Upper lobe of left lung (tissue), 6 donors: Measurements from ENCODE around the gene NLGN1. TPM values are rescaled to one million over a fixed set of nuclear protein-coding genes. Genes with fewer than 3 reads are reported as not detected.

Experiments used
- ATAC-seq, 2 donors: fragments of 200-7000 bp; cut with Tn5 transposase; one replicate each; pipeline ENCODE4 v1.9.1; 2022; ENCODE audit warnings: mild to moderate bottlenecking in 2 of 2, moderate library complexity in 2 of 2; ENCODE audit not compliant: low FRiP score in 2 of 2
- DNase-seq, 2 donors: peaks; one replicate each; pipeline ENCODE4 v3.0.0-alpha.2; 2019 to 2020
- H3K27ac ChIP-seq, 4 donors: fragments of 200-600 bp; sonication (generic); one replicate each; pipeline ENCODE4 v1.5.1; 2016 to 2019
- H3K27me3 ChIP-seq, 4 donors: fragments of 200-600 bp; sonication (generic); one replicate each; pipeline ENCODE4 v1.5.1; 2017 to 2019
- H3K36me3 ChIP-seq, 4 donors: fragments of 200-600 bp; sonication (generic); one replicate each; pipeline ENCODE4 v1.5.1; 2016 to 2019
- H3K4me1 ChIP-seq, 4 donors: fragments of 200-600 bp; sonication (generic); one replicate each; pipeline ENCODE4 v1.5.1; 2018 to 2019
- H3K4me3 ChIP-seq, 4 donors: fragments of 200-600 bp; sonication (generic); one replicate each; pipeline ENCODE4 v1.5.1; 2017 to 2019; ENCODE audit warnings: mild to moderate bottlenecking in 2 of 4, moderate library complexity in 1 of 4
- H3K9me3 ChIP-seq, 4 donors: fragments of 200-600 bp; sonication (generic); one replicate each; pipeline ENCODE4 v1.5.1; 2018 to 2019
- CTCF ChIP-seq, 6 experiments: fragments of 450-650 bp in 4 of 6; fragments of 200-600 bp in 2 of 6; sonication (generic) in 2 of 6; IDR thresholded peaks; one replicate each; pipeline ENCODE4 v1.5.1; 2016 to 2019; ENCODE audit warnings: antibody characterized with exemption in 6 of 6
- EP300 ChIP-seq, 4 donors: sonication (generic); formaldehyde crosslinking; IDR thresholded peaks; one replicate each; pipeline ENCODE4 v1.5.1; 2017; ENCODE audit warnings: antibody characterized with exemption in 4 of 4, control low read depth in 2 of 4
- POLR2A ChIP-seq, 4 donors: fragments of 450-650 bp; IDR thresholded peaks; one replicate each; pipeline ENCODE4 v1.5.1; 2016 to 2017; ENCODE audit warnings: antibody characterized with exemption in 4 of 4, mild to moderate bottlenecking in 2 of 4
- POLR2AphosphoS5 ChIP-seq, 2 donors: sonication (generic); formaldehyde crosslinking; IDR thresholded peaks; one replicate each; pipeline ENCODE4 v1.5.1; 2017; ENCODE audit warnings: antibody characterized with exemption in 2 of 2
- WGBS, 2 donors: methylation state at CpG; one replicate each; pipeline ENCODE4 v1.1.5; 2017 to 2018; 5-methylcytosine and 5-hydroxymethylcytosine counted together
- total RNA-seq, 6 donors: library from RNA; depleted of rRNA in 4 of 6; stranded (reverse); fragments of >200 nt in 4 of 6; gene quantifications; one replicate each; pipeline versions ENCODE4 v1.1.0 to v1.2.1, GENCODE V29; 2016 to 2021
- donor health status: DM: no; HTN: no; CAD: no; lungs with moderate emphysema.
- donor health status: DM: no; HTN: yes; CAD: no; lungs with severe emphysema.

NLGN1 gene
- total RNA-seq, 6 donors from 2014 or later: under 0.01 to 3.5 (median 1.9) TPM

DNA sequence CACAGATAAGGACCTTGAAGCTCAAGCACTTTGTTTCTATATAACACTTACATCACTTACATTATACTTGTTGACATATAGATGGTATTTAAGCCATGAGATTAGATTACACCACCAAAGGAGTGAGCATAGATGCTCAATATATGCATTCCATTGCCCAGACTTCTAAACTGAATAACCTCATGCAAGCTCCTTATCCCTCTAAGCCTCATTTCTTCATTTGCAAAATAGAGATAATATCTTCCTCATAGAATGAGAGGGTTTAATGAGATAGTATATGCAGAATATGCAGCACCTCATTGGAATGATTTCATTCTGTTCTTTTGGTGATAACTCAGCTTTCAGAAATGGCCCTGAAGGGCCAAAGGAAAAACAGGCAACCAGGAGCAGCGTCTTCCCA is 18.5 kb downstream of the NLGN1 start:
- no peaks in the 10 kb centered on the region for H3K27me3 ChIP-seq
- peaks cover 0 to 8% (median 5%) of the 10 kb centered on the region in 4 donors for H3K4me1 ChIP-seq
- no peak overlapping the region for H3K4me3 ChIP-seq
- DNase-seq (no peak), ATAC-seq (no peak)
- no peaks in the 10 kb centered on the region for H3K9me3 ChIP-seq
- WGBS, 2 donors: 86 to 89% methylated on average over 1 of the region's 1 CpG
- H3K36me3 ChIP-seq: no peaks in the 10 kb centered on the region
- H3K27ac ChIP-seq: no peak overlapping the region
- TF ChIP-seq CTCF (IDR thresholded peaks at IDR 0.05): no peak
- no peak for TF ChIP-seq POLR2A (IDR thresholded peaks at IDR 0.05)
- TF ChIP-seq POLR2AphosphoS5 (IDR thresholded peaks at IDR 0.05): no peak
- TF ChIP-seq EP300 (IDR thresholded peaks at IDR 0.05): no peak

DNA sequence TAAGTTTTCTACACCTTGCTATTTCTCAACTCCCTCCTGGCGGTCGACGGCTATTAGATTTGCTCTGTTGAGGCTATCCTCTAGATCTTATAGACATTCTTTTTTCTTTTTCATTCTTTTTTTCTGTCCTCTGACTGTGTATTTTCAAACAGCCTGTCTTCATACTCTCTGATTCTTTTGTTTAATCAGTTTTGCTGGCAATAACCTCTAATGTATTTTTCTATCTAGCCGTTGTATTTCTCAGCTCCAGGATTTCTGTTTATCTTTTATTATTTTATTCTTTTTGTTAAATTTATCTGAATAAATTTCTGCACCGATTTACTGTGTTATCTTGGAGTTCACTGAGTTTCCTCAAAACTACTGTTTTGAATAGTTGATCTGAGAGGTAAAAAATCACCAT is 31.5 kb downstream of the NLGN1 start:
- DNase-seq (no peak), ATAC-seq (no peak)
- Histone ChIP-seq H3K4me3 (no peak overlapping the region), H3K36me3 (no peaks in the 10 kb centered on the region), H3K9me3 (peaks cover 0 to 4% (median 0%) of the 10 kb centered on the region in 4 donors), H3K4me1 (no peaks in the 10 kb centered on the region), H3K27me3 (no peaks in the 10 kb centered on the region), H3K27ac (no peak overlapping the region)
- 87 to 89% methylated on average over 5 of the region's 5 CpGs for WGBS, 2 donors
- TF ChIP-seq CTCF (IDR thresholded peaks at IDR 0.05) (no peak), EP300 (IDR thresholded peaks at IDR 0.05) (no peak), POLR2A (IDR thresholded peaks at IDR 0.05) (no peak), POLR2AphosphoS5 (IDR thresholded peaks at IDR 0.05) (no peak)

- WGBS, 2 donors: 83 to 100% methylated on average over 1 of the region's 1 CpG
- ATAC-seq: no peak
- peaks cover 0 to 4% (median 0%) of the 10 kb centered on the region in 4 donors for H3K9me3 ChIP-seq
- no peaks in the 10 kb centered on the region for H3K27me3 ChIP-seq
- H3K27ac ChIP-seq: no peak overlapping the region
- no peaks in the 10 kb centered on the region for H3K36me3 ChIP-seq
- H3K4me1 ChIP-seq: no peaks in the 10 kb centered on the region
- DNase-seq: no peak
- no peak overlapping the region for H3K4me3 ChIP-seq
- TF ChIP-seq POLR2A (IDR thresholded peaks at IDR 0.05) (no peak), EP300 (IDR thresholded peaks at IDR 0.05) (no peak), CTCF (IDR thresholded peaks at IDR 0.05) (no peak), POLR2AphosphoS5 (IDR thresholded peaks at IDR 0.05) (no peak)
Observed at GRCh38 chr3:173429527-173429926, 32.0 kb downstream of the NLGN1 start.

DNA sequence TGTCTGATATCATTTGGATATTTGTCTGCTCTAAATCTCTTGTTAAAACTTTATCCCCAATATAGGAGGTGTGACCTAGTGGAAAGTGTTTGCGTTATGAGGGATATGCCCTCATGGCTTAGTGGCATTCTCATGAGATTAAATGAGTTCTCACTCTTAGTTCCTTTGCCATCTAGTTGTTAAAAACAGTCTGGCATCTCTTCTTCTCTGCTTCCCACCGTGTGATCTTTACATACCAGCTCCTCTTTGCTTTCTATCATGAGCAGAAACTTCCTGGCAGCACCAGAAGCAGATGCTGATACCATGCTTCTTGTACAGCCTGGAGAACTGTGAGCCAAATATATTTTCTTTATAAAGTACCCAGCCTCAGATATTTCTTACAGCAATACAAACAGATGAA is 33.0 kb downstream of the NLGN1 start:
- Histone ChIP-seq H3K27ac (no peak overlapping the region), H3K9me3 (peaks cover 0 to 4% (median 0%) of the 10 kb centered on the region in 4 donors), H3K4me3 (no peak overlapping the region), H3K4me1 (no peaks in the 10 kb centered on the region), H3K36me3 (no peaks in the 10 kb centered on the region), H3K27me3 (no peaks in the 10 kb centered on the region)
- WGBS, 2 donors: 71 to 78% methylated on average over 2 of the region's 2 CpGs
- no peak for ATAC-seq
- DNase-seq: no peak
- no peak for TF ChIP-seq CTCF (IDR thresholded peaks at IDR 0.05)
- no peak for TF ChIP-seq EP300 (IDR thresholded peaks at IDR 0.05)
- TF ChIP-seq POLR2AphosphoS5 (IDR thresholded peaks at IDR 0.05): no peak
- no peak for TF ChIP-seq POLR2A (IDR thresholded peaks at IDR 0.05)

DNA sequence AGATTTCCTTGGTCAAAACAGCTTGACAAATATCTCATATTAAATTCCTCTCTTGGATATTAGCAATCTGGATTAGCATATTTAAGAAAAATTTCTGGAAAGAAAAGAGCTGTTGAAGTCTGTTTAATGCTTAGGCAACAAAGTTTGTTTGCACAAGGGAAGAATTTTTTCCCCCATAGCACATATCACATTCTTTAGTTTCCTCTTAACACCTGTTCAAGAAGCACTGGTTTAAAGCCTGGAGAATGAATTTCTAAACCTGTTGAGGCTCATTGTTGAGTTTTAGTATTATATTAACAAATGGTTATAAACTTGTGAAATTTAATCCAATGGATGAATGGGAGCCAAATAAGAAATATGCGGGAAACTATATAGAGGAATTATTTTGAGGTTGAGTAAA is 41.5 kb downstream of the NLGN1 start:
- no peak overlapping the region for H3K27ac ChIP-seq
- no peaks in the 10 kb centered on the region for H3K27me3 ChIP-seq
- no peaks in the 10 kb centered on the region for H3K4me1 ChIP-seq
- DNase-seq: no peak
- WGBS, 2 donors: 73 to 83% methylated on average over 1 of the region's 1 CpG
- TF ChIP-seq POLR2A (IDR thresholded peaks at IDR 0.05): no peak
- TF ChIP-seq CTCF (IDR thresholded peaks at IDR 0.05): no peak
- no peak for TF ChIP-seq POLR2AphosphoS5 (IDR thresholded peaks at IDR 0.05)
- no peak for TF ChIP-seq EP300 (IDR thresholded peaks at IDR 0.05)
- no peaks in the 10 kb centered on the region for H3K9me3 ChIP-seq
- no peak for ATAC-seq
- no peaks in the 10 kb centered on the region for H3K36me3 ChIP-seq
- no peak overlapping the region for H3K4me3 ChIP-seq
